ENCODE results near the gene IER2. TPM values are rescaled to one million over a fixed set of nuclear protein-coding genes. Genes with fewer than 3 reads are reported as not detected.
"Not testable (repeated sequence)": the region's sequence is repeated elsewhere in the genome, so short reads cannot be mapped to it uniquely, and the experiment has no call there.

Gene IER2
- polyA plus RNA-seq, 1 donor, result 57.4 TPM

- no peak for DNase-seq (ENCODE audit: low read depth)
Observed at GRCh38 chr19:13138171-13138915, 11.9 kb upstream of the IER2 start.

GRCh38 chr19:13138916-13139198 lies 11.4 kb upstream of the IER2 start:
- DNase-seq (ENCODE audit: low read depth), result no peak

GRCh38 chr19:13139633-13140311 lies 10.4 kb upstream of the IER2 start:
- no peak for DNase-seq (ENCODE audit: low read depth)

DNA sequence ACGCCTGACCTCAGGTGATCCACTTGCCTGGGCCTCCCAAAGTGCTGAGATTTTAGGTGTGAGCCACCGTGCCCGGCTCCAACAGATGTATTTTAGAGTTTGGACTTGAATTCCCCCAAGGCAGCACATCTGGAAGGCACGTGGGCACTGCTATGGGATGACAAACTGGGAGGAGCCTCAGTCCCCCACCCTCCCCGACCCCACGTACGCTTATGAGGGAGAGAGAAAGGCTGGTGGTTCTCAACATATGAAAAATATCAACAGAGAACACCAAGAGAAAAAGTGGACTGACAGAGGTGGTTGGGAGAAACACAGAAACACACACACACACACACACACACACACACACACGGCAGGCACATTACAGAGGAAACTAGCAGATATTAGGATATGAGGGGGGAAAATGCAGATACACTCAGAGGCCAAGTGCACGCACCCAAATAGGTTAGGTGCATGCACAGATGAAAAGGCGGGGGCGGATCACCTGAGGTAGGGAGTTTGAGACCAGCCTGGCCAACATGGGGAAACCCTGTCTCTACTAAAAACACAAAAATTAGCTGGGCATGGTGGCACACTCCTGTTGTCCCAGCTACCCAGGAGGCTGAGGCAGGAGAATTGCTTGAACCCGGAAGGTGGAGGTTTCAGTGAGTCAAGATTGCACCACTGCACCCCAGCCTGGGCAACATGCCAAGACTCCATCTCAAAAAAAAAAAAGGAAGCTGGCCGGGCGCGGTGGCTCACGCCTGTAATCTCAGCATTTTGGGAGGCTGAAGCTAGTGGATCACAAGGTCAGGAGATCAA lies 3.2 kb upstream of the IER2 start:
- DNase-seq (ENCODE audit: low read depth), result no peak

- not testable (repeated sequence) for DNase-seq (ENCODE audit: low read depth)
Observed at GRCh38 chr19:13149173-13149627, 1.0 kb upstream of the IER2 start.

DNA sequence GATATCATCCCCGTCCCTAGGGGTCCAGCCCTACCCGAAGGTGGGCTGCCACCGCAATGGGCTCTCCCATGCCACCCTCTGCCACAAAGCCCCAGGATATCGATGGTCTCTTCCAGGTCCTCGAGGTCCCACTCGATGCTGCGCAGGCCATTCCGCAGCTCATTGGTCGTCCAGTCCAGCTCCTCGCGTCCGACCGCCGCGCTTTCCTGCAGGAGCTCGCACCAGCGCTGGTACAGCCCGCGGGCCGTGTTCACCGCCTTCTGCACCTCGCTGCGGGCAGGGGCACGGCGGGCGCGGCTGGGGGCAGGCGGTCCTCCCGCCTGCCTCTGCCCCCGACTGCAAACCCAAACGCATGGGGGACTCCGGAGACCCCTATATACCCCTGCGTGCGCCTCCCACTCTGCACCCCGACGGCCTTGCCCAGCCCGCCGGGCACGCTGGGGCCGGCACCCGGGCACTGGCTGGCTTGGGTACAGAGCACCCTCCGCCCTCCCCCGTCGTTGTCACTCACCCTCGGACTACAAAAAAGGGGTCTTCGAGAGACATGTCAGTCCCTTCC lies 504 bp upstream of the IER2 start:
- DNase-seq (ENCODE audit: low read depth), result no peak

DNA sequence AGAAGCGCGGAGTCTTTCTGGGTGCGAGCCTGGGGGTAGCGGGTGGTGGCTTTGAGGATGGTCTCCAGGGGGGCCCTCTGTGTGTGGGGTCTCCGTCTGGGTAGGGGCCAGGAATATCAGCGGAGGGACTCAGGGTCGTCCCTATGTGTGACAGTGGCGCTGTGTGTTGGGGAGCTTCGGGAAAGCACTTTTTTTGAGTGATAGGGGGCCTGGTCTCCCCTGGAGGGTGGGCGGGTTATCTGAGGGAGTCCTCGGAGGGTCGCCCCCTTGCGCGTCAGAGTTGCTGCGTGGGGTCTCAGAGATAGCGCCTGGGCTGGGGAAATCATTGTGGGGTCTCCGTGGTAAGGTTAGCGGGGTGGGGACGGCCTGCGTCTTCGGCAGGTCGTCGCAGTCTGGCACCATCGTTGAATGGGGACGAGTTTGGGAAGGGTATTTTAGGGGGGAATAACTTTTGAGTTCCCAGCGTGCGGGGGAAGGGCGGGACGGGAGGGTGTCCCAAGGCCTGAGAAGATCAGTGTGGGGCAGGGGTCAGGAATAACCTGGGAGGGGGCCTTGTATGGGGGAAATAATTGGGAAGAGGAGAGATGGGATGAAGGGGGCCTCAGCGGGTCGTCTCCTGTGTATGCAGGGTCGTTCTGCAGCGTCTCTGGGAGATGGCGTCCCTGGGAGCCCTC lies 857 bp downstream of the IER2 start:
- no peak for DNase-seq (ENCODE audit: low read depth)

- DNase-seq (ENCODE audit: low read depth), result no peak
Observed at GRCh38 chr19:13151605-13152355, 1.6 kb downstream of the IER2 start.

- no peak for DNase-seq (ENCODE audit: low read depth)
Observed at GRCh38 chr19:13152356-13152973, 2.3 kb downstream of the IER2 start.

DNA sequence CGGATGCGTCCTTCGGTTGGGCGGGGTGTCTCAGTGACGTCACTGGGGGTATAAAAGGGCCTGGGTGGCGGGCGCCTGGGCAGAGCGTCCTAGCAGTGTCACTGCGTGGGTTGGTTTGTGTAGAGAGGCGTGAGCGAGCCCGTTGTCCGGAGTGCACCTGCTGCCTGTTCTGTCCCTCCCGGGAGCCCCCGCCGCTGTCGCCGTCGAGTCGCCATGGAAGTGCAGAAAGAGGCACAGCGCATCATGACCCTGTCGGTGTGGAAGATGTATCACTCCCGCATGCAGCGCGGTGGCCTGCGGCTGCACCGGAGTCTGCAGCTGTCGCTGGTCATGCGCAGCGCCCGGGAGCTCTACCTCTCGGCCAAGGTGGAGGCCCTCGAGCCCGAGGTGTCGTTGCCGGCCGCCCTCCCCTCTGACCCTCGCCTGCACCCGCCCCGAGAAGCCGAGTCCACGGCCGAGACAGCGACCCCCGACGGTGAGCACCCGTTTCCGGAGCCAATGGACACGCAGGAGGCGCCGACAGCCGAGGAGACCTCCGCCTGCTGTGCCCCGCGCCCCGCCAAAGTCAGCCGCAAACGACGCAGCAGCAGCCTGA lies 2.9 kb downstream of the IER2 start:
- DNase-seq (ENCODE audit: low read depth), result no peak

DNA sequence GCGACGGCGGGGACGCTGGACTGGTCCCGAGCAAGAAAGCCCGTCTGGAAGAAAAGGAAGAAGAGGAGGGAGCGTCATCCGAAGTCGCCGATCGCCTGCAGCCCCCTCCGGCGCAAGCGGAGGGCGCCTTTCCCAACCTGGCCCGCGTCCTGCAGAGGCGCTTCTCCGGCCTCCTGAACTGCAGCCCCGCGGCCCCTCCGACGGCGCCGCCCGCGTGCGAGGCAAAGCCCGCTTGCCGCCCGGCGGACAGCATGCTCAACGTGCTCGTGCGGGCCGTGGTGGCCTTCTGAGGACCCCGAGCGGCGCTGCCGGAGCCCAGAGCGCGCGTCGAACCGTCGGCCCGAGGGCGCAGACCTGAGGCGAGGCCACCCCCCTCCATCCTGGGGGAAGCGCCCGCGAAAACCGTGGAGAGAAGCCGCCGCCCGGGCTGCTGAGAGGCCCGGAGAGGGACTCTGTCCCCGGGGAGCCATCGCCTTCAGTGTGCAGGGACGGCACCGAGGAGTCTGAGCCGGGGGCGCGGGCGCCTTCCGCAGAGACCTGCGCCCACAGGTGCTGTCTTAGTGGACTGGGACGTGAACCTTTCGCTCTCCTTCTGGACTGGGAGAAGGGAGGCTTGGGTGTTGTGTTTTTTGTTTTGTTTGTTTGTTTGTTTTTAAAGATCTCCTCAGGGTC lies 3.5 kb downstream of the IER2 start:
- DNase-seq (ENCODE audit: low read depth), result no peak

- no peak for DNase-seq (ENCODE audit: low read depth)
Observed at GRCh38 chr19:13154241-13154778, 4.1 kb downstream of the IER2 start.

- DNase-seq (ENCODE audit: low read depth), result no peak
Observed at GRCh38 chr19:13154911-13155471, 4.8 kb downstream of the IER2 start.

DNA sequence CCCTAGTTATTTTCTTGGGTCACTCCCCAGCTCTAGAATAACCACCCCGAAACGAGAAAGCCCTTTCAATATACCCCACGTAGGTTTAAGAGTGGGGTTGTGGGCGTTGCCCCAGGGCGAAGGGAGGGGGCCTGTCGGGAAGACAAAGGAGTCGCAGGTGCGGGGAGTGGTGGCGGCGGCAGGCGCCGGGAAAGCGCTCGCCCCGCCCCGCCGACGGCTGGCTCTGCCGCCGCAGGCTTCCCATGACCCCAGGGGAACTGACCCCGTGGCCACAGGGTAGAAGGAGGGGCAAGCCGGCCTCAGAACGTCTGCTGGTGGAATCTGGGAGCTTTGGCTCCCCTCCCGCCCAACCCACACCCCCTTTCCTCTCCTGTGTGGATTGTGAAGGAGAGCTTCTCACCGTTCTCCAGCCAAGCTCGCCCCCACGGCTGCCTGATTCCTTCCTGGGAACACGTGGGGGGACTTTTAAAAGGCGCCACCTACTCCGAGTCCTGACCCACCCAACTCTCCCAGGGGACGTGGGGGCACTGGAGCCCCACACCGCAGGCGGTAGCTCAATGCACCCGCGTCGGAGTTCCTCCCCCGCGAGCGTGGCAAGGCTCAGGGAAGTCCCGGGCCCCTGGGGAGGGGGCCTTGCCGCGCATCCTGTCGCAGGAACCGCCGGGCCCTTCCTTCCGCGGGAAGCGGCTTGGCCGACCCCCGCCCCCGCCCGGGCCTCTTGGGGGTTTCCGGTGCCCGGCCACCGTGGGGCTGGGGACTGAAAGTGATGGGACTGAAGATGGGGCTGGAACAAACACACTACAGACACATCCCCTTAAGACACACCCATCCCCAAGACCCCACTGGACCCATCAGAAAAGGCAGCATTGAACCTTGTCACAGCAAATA lies 5.5 kb downstream of the IER2 start:
- DNase-seq (ENCODE audit: low read depth), result no peak

- no peak for DNase-seq (ENCODE audit: low read depth)
Observed at GRCh38 chr19:13159713-13160112, 9.5 kb downstream of the IER2 start.

GRCh38 chr19:13160557-13160956 lies 10.3 kb downstream of the IER2 start:
- DNase-seq (ENCODE audit: low read depth), result no peak

GRCh38 chr19:13162724-13163608 lies 12.8 kb downstream of the IER2 start:
- DNase-seq (ENCODE audit: low read depth), result peak; percentile 93
